ELF-1 (cell line): ENCODE results near the gene LIPN.
"Not testable (repeated sequence)": the region's sequence is repeated elsewhere in the genome, so short reads cannot be mapped to it uniquely, and the experiment has no call there.

Experiments
- DNase-seq: peaks from one replicate; pipeline ENCODE4 v3.0.0-alpha.2; 2016; ENCODE audit warnings: low read depth, low spot score

LIPN gene, protein sequence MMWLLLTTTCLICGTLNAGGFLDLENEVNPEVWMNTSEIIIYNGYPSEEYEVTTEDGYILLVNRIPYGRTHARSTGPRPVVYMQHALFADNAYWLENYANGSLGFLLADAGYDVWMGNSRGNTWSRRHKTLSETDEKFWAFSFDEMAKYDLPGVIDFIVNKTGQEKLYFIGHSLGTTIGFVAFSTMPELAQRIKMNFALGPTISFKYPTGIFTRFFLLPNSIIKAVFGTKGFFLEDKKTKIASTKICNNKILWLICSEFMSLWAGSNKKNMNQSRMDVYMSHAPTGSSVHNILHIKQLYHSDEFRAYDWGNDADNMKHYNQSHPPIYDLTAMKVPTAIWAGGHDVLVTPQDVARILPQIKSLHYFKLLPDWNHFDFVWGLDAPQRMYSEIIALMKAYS

DNA sequence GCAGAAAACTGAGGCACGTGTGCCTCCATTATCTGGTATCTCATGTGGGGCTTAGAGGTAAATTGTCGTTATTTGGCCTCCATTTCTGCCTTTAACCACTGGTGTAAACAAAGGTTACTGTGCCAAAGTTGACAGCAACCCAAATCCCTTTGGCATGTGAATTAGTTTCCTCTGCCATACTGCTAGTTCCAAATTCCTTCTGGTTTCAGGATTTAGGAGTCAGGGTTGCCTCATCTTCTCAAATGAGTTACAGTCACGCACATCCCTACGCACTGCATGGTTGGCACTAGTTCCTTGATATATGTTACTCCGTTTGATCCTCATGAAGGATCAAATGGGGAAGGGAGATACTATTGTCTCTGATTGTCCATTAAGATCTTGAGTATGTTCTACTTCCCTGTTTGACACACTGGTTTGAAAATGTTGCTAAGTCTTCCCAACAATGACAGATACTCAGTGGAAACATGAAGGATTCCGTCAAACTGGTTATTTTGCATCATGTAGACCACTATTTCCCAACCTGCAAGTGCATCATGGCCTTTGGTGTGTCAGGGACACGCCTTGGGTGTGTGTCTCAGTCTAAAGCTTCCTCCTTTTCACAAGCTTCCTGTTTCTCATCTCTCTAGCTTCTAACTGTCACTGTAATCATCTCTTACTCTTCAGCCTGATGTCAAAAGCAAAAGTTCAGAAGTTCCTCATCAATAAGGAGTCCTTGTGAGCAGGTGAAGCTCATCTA, at the start of gene LIPN:
TSS of gene LIPN (plus strand) at position 655 of the 736 bp plus-strand sequence. CDS start 1,386 bp downstream, outside the sequence.
- DNase-seq: no peak

DNA sequence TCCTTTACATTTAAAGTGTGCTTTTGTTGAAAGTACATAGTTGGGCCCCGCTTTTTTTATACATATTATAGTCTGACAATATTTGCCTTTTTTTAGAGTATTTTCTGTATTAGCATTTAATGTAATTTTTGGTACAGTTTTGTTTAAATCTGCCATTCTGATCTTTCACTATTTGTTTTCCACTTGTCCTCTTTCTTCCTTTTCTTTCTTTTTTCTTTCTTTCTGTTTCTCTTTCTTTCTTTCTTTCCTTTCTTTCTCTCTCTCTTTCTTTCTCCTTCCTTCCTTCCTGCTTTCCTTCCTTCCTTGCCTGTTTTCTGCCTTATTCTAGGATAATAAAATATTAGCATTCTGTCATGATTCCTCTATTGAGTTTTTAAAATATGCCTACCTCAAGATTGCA, 44.3 kb upstream of the LIPN start:
- no peak for DNase-seq

GRCh38 chr10:88721392-88721791, 38.4 kb upstream of the LIPN start:
- DNase-seq: no peak

DNA sequence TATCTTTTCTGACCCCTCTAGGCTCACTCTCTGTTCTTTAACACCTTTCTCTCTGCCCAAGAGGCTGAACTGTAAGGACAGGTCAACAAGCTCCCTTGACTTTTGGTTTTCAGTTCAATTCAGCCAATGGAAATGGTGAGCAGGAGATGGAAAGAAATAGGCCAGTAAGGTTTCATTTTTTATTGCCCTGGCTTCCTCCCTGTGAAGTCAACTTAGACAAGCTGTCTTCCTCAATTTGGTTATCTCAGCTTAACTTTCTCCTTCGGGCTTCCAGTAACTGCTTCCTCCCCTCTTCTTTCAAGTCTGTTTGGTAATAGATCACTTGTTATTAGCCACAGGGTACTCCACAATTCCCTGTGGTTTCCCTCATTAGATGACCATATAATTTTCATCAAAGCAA, 34.0 kb upstream of the LIPN start:
- DNase-seq: no peak

DNA sequence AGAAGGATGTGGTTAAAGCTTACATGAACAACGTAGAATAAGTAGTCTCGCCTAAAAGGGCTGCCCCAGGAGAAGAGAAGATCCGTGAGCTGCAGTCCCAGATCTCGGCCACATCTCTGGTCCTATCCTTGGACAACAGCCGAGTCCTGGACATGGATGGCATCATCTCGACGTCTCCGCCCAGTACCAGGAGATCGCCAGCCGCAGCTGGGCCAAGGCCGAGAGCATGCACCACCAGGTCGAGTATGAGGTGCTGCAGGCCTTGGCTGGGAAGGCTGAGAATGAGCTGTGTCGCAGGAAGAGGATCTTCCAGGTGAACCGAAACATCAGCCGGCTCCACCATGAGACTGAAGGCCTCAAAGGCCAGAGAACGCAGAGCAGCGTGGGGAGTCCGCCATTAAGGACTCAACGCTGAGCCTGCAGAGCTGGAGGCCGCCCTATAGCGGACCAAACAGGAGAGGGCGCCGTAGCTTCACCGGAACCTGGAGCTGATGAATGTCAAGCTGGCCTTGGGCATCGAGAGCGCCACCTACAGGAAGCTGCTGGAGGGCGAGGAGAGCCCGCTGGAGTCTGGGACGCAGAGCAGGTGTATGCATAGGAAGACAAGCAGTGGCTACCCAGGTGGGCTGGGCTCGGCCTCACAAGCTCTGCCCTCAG, 31.6 kb upstream of the LIPN start:
- peak; percentile 89 for DNase-seq

DNA sequence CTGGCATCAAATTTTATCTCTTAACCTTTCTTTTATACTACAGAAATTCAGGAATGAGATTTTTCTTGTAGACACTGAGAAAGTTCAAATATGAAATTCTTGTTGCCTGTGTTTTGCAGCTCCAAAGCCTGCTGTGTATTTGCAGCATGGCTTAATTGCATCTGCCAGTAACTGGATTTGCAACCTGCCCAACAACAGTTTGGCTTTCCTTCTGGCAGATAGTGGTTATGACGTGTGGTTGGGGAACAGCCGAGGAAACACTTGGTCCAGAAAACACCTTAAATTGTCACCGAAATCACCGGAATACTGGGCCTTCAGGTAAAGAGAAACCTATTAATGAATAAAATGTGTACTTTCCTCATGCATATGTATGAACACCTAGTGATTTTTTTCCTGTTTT, 29.0 kb upstream of the LIPN start:
- no peak for DNase-seq

DNA sequence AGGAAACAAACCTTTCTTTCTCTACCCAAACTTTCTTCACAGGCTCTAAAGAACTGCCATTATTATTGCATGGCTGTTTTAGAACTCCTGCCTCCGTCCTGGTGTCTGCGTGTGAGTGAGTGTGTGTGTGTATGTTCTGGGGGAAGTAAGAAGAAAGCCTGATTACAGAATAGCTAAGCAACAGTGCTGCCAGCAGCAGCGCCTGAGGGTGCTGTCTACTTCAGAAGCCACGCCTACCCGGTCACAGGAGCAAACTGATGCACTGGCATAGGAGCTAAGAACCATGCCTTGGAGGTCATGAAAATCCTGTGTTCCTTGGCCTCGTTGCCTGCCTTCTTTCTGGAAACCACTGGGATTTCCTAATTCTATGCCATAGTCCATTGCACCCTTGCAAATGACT, 28.5 kb upstream of the LIPN start:
- DNase-seq: peak; percentile 23

- no peak for DNase-seq
Observed at GRCh38 chr10:88733215-88733614, 26.6 kb upstream of the LIPN start.

- no peak for DNase-seq
Observed at GRCh38 chr10:88735661-88736060, 24.2 kb upstream of the LIPN start.

DNA sequence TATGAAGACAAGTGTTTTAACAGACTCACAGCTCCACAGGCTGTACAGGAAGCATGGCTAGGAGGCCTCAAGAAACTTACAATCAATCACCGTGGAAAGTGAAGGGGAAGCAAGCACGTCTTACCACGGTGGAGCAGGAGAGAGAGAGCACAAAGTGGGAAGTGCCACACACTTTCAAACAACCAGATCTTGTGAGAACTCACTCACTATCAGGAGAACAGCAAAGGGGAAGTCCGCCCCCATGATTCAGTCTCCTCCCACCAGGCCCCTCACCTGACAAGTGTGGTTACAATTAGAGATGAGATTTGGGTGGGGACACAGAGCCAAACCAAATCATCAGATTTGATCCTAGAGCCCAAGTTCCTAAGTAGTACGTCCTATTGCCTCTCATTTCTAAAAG, 17.9 kb upstream of the LIPN start:
- DNase-seq: not testable (repeated sequence)

GRCh38 chr10:88742448-88742847, 17.4 kb upstream of the LIPN start:
- no peak for DNase-seq

GRCh38 chr10:88744002-88744401, 15.8 kb upstream of the LIPN start:
- peak; percentile 6 for DNase-seq

DNA sequence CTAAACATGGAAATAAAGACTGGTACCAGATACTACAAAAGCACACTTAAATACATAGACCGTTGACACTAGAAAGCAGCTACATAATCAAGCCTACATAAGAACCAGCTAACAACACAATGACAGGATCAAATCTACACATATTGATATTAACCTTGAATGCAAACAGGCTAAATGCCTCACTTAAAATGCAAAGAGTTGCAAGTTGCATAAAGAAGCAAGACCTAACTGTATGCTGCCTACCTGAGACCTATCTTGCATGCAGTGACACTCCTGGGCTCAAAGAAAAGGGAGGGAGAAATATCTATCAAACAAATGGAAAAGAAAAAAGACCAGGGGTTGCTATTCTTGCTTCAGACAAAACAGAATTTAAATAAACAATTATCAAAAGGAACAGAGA, 14.2 kb upstream of the LIPN start:
- DNase-seq: no peak

- DNase-seq: no peak
Observed at GRCh38 chr10:88754287-88754686, 5.5 kb upstream of the LIPN start.

DNA sequence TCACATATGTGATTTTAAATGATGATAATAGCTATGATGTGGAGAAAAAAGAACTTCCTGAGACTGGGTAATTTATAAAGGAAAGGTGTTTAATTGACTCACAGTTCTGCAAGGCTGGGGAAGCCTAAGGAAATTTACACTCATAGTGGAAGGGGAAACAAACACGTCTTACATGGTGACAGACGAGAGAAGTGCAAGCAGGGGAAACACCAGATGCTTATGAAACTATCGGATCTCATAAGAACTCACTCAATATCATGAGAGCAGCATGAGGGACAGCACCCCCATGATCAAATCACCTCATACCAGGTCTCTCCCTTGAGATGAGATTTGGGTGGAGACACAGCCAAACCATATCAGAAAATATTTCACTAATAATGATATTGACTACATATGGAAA, 4.1 kb upstream of the LIPN start:
- DNase-seq: no peak

DNA sequence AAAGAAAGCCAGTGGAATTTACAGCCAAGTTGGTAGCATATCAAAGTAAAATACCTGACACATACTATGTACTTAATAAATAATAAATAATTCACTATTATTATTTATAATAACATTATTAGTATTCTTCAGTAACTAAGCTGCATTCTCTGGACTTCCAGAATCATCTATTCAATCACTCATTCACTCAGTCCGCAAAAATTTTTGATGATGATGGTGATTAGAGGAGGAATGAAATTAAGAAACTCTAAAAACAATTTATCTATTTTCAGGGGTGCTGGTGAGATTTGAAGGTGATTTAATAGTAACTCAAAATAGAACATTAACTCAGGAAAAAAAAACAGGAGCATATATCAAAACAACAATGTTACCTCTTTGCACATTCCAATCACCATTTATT, 3.2 kb upstream of the LIPN start:
- DNase-seq: no peak

DNA sequence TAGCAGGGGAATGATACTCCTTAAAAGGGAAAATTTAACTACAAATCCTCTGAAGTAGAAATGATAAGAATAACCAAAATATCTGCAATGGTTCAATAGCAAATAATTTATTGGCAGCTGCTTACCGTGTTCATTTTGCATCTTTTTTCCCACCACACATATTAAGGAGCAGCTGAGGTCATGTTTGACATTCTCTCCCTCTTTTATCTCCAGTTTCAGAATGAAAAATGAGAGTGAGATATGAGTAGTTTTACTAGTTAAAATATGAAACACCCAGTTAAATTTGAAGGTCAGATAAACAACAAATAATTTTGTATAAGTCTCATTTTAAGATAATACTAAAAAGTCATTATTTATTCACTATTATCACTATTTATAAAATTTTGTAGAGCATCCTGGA, 3.1 kb downstream of the LIPN start:
- DNase-seq: no peak

DNA sequence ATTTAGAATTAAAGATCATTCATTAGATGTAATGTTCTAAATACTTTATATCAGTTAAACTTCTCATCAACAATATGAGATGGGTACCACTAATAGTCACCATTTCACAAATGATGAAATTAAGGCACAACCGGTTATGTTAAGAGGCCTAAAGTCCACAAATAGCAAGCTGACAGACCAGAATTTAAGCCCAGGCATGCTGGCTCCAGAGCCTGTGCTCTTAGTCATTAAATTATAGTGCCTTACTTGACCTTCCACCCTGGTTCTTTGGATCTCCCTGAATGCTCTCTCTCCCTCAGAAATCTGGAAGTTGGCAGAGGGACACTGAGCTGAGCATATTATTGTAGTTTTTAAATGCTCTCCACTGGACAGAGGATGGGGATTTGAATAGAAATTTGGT, 3.6 kb downstream of the LIPN start:
- no peak for DNase-seq

DNA sequence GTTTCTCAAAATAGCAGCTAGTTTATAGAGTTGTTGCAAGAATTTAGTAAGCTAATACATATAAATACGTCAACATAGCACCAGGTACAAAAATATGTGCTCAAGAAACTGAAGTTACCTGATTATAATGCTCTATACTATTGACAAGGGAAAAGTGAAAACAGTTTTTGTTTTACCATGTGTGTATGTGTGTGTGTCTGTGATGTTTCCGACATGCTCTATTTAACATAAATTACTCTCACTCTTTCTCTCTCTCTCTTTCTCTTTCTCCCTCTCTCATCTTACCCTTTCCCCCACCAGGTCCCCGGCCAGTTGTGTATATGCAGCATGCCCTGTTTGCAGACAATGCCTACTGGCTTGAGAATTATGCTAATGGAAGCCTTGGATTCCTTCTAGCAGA, 4.3 kb downstream of the LIPN start:
- no peak for DNase-seq

DNA sequence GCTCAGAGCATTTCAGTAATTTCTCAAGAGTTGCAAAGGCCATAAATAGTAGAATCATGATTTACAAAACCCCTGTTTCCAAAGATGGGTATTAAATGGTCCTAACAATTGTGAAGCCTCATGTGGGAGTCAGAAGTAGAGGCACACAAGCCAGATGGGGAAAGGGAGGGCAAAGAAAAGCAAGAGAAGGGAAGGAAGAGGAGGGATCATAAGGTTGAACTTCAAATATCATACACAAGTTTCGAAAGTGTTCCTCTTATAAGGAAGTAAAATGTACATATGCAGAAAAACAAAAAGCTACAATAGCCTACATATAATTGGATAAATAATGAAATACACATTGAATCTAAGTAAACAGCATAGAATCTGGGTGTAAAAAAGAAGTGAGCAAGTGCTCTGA, 6.0 kb downstream of the LIPN start:
- no peak for DNase-seq

- no peak for DNase-seq
Observed at GRCh38 chr10:88769384-88769783, 9.6 kb downstream of the LIPN start.

DNA sequence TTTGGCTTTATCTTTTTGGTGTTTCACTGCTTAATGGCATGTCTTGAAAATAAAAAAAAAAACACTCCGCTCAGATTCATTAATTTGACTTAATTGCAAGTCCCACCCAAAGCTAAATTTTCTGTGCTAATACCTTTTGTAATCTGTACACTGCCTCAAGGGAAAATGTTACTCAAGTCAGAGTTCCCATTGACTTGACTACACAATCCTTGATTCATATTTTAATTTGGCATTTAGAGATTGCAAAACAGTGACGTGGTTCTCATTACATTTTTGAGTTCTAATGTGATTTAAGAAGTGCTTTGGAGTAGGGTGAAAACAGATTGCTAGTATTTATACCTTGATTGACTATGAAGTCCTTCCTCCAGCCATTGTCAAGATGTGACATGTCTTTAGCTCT, 21.4 kb downstream of the LIPN start:
- no peak for DNase-seq

DNA sequence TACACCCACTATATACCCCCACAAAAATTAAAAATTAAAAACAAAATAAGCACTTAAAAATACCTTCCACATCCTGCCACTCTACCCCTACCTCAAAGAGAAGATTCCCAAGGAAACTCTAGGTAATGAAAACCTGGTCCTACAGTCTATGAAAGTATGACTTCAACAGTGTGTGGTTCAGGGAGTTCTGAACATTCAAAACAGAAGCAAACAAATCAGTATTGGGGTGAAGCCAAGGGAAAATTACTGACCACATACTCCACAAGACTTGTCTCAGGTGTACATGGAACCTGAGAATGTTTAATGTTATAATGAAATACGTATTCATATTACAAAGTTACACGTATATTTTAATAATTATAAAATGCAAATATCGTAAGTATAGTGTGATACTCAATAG, 22.4 kb downstream of the LIPN start:
- DNase-seq: no peak
